GM21423 (cell line): ENCODE measurements around the gene GDF11.
A peak's percentile ranks its signal among the peaks of the same experiment; 100 is the strongest.

Source experiments
- ATAC-seq: cut with Tn5 transposase; IDR thresholded peaks from one replicate; pipeline ENCODE4 v1.9.1; 2021; ENCODE audit warnings: mild to moderate bottlenecking, moderate library complexity; ENCODE audit not compliant: unreplicated experiment

GDF11 gene

DNA sequence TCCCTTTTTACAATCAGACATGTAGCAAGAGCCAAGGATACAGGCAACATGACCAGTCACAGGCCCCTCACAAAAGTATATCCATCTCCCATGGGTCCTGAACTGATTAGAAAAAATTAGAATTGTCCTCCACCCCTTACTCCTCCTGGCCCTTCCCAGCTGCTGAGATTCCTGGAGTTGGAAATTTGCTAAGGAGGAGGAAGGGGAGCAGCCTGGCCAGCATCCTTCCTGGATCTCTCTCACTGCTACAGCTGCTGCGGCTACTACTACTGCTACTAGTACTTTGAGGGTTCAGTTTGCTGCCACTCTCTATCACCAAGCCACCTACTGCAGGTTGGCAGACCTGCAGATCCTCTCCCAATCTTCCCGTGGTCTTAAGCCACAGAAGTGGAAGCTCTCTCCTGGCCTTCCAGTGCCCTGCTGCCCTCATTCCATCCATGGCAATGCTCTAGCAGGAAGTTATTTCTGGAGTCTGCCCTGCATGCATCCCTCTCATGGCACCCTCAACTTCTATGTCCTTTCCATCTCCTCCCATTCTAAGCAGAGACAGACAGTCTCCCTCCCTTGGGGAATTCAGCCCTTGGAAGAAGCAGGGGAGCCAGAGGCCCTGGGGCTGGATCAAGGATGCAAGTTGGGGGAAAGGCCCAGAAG lies 36.2 kb upstream of the GDF11 start:
- ATAC-seq, result no peak

DNA sequence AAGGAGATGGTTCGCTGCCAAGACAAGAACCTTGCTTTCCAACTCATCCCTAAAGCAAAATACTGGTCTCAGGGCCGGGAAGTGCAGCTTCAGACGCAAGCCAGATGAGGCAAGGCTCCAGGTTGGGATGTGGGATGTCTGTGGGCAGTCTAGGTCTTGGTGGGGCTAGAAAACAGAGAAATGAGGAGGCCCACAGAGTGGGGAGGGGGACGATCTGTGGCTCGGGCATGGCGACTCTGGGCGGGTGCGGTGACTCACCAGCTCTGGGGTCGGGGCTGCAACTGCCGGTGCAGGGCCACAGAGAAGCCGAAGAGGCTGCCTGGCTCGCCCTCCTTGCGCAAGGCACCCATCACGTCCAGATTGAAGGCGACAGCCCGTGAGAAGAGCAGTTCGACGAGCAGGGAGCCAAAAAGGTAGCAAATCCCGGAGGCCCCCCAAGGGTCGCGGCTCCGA lies 35.7 kb upstream of the GDF11 start:
- ATAC-seq, result no peak

DNA sequence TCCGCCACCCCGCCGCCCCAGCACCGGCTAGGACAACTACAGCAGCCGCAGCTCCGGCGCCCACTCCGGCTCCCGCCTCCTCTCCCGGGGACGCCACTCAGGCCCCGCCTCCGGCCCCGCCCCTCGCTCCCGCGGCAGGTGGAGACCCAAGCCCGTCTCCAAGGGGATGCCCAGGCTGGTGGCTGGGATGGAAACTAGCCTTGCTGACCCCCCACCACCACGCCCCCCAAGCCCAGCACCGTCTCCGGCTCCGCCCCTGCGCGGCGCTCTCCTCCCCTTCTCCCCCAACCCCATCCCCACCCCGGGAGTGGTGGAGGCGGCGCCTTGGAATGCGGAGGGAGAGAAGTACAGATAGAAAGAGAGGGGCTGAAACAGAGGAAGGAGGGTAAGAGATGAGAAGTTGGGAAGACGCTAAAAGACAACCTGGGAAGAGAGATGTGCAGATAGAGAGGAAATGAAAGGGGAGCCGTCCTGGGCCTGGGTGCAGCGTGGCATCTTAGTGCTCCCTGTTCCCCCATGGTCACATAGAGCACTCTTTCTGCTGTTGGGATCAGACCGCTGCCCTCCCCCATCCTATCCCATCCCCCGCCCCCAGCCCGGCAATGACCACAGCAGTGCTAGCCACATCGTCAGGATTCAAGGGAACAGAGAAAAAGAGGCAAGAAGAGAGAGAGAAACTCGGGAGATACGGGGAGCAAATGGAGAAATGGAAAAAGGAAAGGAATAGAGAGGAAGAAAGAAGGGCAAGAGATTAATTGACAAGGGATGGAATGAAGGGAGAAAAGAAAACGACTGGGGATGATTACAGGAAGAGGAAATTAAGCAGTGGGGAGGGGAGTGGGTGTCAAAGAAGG lies 34.9 kb upstream of the GDF11 start, which contains the start of gene ITGA7:
Gene ITGA7, minus strand, starts transcription at position 64 of the 854 bp plus-strand sequence. CDS start 222 bp downstream, outside the sequence.
- ATAC-seq, result peak; percentile 68

DNA sequence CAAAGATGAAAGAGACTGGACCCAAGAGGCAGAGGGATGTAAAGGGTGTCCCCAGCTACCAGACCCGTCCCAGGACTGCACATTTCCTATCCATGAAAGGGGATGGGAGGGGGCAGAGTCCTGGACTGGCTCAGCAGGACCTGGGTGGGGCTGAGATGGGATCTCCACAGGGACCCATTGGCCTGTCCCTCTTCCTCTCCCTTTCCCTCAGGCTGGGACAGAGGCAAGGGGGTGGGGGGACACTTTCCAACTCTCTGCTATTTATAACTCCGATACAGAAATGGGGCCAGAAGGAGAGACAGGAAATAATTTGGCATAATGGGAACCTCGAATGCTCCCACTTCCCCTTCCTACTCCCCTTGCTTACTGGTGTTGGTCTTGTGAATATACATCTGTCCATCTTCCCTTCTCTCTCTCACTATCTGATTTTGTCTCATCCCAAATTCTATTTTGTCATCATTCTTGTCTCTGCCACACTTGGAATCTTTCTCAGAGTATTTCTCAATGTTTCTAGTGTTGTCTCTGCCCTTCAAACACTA lies 34.2 kb upstream of the GDF11 start:
- no peak for ATAC-seq

DNA sequence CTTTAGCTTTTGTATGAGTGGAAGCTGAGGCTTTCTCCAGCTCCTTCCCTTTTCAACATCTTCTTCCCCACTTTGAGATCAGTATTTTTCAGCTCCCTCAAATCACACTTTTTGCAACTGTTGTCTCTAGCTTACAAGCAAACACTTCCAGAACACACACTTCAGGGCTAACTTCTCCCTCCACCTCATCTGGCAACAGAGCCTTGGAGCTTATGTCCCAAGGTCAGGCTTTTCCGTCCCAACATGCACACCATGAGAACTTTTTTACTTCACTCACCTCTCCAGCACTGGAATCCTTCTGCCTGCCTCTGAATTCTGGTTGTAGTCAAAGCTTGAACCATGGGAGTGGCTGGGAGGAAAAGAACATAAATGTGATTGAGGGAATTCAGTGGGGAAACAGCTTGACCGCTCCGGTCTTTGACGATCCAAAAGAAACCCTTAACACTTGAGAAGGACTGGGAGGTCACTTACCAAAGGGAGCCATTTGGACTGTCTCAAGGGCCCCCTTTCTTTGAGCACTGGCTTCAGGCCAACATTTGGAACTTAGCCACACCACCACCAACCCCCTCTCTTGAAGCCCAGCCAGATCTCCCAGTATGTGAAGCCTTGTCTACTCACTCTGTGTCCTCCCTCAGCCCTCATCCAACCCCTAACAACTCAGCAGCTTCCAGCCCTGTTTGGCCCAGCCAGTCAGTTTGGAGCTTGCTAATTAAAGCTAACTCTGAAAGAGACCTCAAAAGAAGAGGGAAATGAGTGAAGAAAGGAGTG lies 31.0 kb upstream of the GDF11 start:
- ATAC-seq, result no peak

DNA sequence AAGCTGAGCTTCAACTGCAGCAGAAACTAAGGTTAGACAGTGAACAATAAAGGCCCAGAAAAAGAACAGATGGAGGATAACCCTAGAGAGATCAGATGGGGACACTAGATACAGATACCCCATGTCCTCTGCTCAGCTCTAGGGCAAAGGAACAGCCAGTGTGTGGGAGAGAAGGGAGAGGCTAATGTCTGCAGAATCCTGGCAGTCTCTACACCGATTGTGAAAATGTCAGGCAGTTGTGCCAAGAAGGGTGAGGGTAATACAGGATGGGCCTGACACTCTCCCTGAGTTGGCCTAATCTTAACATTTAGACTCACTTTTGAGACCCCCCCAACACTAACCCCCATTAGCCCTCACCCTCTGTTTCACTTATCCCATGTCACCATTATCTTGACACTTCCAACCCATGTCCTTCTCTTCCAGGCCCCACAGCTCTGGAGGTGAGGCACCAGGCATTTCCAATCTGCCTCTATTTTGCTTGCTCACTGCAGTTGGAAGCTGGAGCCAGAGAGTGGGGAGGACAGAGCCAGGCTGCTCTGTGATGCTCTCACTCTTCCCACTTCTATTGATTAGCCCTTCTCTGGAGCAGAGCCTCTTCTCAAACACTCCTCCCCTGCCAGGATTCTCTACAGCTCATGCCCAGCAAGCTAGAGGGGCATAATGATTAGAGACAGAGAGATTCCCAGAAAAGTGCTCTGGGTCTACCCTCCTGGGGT lies 30.1 kb upstream of the GDF11 start:
- no peak for ATAC-seq

DNA sequence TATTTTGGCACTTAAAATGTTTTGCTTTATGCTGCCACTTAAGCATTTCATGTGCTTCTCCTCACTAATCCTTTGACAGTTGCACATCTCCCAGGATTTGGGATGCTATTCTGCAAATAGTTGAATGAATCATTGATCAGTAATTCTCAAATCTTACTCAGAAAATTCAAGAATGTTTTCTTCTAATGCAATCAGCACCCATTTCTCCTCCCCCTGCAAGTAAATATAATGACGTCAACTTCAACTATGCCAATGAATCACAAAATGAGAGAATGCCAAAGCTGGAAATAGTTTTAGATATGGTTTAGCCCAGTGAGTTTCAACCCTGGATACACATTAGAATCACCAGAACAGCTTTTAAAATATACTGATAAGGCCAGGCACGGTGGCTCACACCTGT lies 29.2 kb upstream of the GDF11 start:
- no peak for ATAC-seq

DNA sequence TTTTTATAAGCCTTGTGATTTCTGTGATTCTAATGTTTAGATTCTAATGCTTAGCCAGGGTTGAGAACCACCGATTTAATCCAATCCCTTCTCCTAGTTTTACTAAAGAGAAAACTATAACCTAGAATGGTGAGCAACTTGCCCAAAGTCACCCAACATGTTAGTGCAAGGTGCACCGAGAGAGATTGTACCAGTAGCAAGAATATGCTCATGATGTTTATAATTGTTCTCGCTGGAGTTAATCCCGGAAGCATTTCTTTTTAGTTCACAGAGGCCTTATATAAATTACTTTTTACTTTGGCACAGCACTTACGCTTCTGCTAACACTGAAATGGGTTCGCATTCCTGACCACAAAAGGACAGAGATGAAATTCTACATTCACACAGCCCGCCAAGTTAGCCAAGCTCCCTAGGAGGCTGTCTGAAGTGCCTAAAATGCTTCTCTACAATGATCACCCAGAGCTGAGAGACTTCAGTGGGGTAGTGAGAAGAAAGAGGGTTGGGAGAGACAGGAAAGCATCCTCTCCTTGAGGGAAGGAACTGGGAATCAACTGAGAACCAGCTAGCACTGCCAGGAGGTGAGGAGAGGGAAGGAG lies 27.7 kb upstream of the GDF11 start:
- ATAC-seq, result no peak

DNA sequence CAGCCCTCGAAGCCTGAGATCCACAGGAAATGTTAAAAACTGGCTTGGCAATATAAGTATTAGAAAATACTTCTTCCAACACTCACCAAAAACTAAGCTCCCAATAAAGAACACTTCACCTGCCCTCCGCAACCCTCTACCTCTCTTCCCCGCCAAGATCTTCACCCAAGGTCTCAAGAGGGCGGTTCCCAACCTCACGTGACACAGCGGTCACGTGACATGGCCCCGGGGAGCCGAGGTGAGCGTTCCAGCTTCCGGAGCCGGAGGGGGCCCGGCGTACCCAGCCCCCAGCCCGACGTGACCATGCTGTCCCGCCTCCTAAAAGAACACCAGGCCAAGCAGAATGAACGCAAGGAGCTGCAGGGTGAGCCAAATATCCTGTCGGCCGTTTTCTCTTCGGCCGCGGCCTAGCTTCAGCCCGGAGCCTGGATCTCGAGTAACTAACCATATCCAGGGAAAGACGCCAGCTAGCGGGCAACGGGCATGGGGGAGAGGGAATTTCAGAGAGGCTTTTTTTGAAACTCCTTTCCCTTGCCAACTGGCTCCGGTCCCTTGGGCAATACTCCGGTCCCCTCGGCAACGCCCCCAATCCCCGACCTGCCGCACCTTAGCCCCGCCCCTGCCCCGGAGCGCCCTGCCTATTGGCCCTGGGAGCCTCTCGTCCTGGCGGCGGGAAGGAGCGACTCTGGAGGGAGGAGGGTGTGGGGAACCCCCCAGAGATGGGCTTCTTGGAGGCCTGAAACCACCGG lies 26.9 kb upstream of the GDF11 start, which contains the start of gene BLOC1S1:
Gene BLOC1S1, plus strand, starts transcription at position 214 of the 749 bp plus-strand sequence. Its CDS starts 6 bp downstream, at position 220.
- ATAC-seq, result peak; percentile 77

DNA sequence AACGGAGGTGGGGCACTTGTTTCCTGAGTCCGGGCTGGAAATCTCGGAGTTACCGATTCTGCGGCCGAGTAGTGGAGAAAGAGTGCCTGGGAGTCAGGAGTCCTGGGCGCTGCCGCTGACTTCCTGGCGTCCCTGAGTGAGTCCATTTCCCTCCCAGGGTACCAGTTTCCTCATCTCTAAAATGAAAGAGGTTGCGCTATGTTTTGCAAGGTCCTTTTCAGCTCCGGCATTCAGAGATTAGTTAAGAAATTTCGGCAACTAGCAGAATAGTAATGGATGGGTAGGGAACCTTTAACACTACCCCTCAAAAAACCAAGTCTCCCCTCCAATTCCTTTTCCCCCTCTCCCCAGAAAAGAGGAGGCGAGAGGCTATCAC lies 26.4 kb upstream of the GDF11 start:
- ATAC-seq, result no peak

DNA sequence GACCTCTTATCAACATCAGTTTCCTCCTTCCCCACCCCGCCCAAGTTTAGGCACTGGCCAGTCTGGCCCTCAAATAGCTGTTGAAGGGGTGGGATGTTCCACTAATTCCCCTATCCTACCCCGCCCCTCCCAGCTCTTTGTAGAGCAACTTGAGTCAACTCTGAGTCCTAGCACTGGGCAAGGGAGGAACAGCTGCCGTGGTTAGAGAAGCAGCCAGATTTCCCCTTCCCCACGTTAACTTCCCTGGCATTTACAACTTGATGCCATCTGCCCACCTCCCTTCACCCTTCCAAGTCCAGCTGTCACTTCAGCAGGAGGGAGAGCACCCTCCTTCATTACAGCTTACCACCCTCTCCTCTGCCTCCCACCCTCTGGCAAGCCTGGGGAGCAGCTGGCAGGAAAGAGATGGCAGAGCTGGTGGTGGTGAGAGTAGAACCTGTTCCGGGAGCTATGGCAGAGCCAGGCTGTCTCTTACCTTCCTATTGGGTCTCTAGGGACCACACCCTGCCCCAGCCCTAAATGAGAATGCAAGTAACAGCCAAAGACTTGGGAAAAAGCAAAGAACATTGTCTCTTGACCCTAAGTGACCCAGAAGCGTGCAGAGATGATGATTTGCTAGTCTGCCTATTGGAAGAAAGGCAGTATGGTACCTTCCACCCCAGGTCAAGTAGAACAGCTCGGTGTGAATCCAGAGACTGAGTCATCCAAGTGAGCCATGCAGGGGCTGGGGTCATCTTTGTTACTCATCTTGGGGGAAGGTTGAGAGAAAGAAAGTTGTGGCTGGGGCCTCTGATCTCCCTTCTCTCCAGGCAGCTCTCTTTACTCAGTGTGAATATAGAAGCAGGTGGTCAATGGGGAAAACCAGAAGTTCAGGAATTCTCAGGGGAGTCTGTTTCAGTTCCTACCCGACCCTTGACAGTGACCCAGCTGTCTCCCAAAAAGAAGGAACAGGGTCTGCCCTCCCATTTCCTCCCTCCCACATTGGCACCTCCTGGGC lies 25.6 kb upstream of the GDF11 start:
- peak; percentile 23 for ATAC-seq

DNA sequence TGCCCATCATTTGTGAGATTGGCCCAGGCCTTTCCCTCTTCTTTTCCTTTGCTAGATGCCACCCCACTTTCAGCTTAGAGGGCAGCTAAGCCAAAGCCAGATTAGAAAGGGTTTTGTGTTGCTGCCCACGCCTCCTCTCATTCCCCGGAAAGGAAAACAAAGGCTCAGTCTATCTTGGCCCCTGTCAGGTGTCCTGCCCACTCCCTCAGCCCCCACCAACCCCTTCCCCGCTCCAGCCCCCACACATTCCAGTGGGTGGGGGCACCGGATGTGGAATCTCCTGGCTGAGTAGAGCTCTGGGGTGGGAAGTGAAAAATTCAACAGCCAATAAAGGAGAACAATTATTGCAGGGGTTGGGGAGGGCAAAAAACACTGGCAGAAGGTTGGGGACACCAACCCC lies 24.9 kb upstream of the GDF11 start:
- no peak for ATAC-seq

DNA sequence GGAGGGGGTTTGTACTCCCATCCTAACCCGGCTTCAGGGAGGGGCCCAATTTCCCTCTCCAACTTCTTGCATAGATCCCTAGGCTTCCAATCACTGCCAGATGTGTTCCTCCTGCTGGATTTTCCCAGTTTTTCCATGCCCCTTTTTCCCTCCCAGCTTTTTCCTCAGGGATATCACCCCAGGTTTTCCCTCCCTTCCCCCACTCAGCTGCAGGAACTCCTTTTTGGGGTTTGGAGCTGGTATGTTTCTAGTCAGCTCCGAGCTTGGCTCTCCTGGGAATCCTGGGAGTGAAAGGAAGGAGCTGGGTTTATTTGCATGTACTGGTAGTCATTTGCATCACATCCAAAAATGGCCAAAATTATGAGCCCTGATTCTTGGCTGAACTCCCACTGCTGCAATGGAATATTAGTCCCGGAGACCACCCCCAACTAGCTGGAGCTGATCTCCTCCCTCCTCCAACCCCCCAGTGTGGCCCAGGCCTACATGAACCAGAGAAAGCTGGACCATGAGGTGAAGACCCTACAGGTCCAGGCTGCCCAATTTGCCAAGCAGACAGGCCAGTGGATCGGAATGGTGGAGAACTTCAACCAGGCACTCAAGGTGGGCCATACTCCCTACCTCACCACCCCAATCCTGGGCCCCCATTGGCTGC lies 24.2 kb upstream of the GDF11 start:
- no peak for ATAC-seq

DNA sequence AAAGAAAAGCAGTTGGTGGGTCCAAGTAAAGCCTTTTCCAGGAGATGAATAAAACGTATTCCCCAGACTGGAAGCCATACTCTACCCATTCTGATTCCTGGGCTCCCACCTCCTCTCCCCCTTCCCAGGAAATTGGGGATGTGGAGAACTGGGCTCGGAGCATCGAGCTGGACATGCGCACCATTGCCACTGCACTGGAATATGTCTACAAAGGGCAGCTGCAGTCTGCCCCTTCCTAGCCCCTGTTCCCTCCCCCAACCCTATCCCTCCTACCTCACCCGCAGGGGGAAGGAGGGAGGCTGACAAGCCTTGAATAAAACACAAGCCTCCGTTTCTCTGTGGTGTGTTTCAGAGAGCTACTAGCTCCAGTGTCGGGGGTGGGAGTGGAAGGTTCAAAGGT lies 23.6 kb upstream of the GDF11 start:
- no peak for ATAC-seq

DNA sequence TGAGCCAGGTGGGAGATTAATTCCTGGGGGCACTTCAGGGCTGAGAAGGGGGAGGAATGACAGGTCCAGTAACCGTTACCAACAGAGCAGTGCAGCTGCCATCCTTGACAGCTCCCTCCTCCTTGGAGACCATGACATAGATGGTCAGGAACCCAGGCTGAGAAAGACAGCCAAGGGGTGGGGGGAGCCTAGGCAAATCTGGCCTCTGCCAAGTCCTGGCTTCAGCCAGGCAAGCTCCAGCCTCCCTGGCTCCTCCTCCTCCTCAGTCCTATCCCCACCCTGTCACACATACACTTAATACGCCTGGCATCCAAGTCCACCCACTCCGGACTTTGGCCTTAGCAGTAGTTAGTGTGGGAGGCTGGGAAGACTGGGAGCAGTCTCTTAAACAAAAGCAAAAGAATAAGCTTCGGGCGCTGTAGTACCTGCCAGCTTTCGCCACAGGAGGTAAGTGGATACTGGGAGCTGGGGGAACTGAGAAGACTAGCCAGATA lies 22.8 kb upstream of the GDF11 start, which contains the start of gene RDH5:
Gene RDH5, plus strand, starts transcription at position 323 of the 494 bp plus-strand sequence. CDS start 792 bp downstream, outside the sequence.
- no peak for ATAC-seq

DNA sequence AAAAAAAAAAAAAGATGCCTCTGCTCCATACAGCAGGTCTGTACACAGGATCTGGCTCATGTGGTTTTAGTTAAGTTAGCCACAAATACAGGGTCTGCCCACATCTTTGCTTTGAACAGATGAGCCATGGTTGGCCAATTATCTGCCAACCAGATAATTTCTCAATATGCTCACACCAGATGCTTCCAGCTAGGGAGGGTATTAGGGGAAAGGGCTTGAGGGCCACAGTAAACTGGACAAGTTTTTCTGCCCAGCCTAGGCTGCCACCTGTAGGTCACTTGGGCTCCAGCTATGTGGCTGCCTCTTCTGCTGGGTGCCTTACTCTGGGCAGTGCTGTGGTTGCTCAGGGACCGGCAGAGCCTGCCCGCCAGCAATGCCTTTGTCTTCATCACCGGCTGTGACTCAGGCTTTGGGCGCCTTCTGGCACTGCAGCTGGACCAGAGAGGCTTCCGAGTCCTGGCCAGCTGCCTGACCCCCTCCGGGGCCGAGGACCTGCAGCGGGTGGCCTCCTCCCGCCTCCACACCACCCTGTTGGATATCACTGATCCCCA lies 22.0 kb upstream of the GDF11 start:
- ATAC-seq, result no peak

DNA sequence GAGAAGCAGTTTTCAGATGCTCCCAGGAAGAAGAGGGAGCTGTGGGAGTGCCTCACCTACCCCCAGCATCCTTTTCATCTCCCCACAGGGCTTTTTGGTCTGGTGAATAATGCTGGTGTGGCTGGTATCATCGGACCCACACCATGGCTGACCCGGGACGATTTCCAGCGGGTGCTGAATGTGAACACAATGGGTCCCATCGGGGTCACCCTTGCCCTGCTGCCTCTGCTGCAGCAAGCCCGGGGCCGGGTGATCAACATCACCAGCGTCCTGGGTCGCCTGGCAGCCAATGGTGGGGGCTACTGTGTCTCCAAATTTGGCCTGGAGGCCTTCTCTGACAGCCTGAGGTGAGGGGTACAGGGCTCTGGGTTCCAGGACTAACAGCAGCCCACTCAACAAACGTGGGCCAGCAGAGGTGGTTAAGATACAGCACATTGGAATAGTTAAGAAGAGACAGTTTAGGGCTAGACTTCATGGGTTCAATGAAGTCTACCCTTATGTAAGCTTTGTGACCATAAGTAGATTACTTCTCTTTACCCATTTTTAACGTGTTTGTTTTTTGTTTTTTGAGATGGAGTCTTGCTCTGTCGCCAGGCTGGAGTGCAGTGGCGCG lies 21.2 kb upstream of the GDF11 start:
- ATAC-seq, result no peak
